K562 (cell line): ENCODE measurements around the gene CORO6. TPM values are rescaled to one million over a fixed set of nuclear protein-coding genes. Genes with fewer than 3 reads are reported as not detected.

ENCODE experiments used
- TEAD1 ChIP-seq, 2 experiments: fragments of 450-650 bp in 1 of 2; sonication (generic) in 1 of 2; formaldehyde crosslinking; IDR thresholded peaks; 2 replicates each; pipeline versions ENCODE4 v1.4.0 to v1.8.0; 2020 to 2022; ENCODE audit warnings: mild to moderate bottlenecking in 2 of 2, missing genetic modification reagents in 1 of 2
- ZNF764 ChIP-seq: fragments of 250-450 bp; sonication (Bioruptor Pico); IDR thresholded peaks from 2 replicates; pipeline ENCODE4 v1.4.0; 2020; ENCODE audit warnings: low read depth, mild to moderate bottlenecking, moderate library complexity
- polyA plus RNA-seq, 8 experiments: library from polyadenylated mRNA; depleted of rRNA in 4 of 8; stranded (reverse) in 5 of 8; unstranded in 3 of 8; fragments of >200 nt; fragmentation: Nextera tagmentation in 2 of 8; fragmentation: Illumina TruSeq in 1 of 8; extraction: Ambion mirVana in 2 of 8; extraction: Trizol in 1 of 8; gene quantifications; 2 replicates each; pipeline versions ENCODE4 v1.2.1 to v1.2.3, GENCODE V29; 2011 to 2014; ENCODE audit warnings: inconsistent platforms in 1 of 8, missing spikeins in 1 of 8
- total RNA-seq, 7 experiments: library from RNA; depleted of rRNA in 6 of 7; stranded (reverse); fragments of >200 nt in 6 of 7; fragmentation: Illumina TruSeq in 2 of 7; extraction: Trizol in 2 of 7; gene quantifications; 2 replicates each; pipeline versions ENCODE4 v1.2.1 to v1.2.3, GENCODE V29; 2011 to 2021; ENCODE audit warnings: low replicate concordance in 1 of 7
- TF ChIP-seq, protein P1 (sequence below): fragments of 450-650 bp; formaldehyde crosslinking; IDR thresholded peaks from 2 replicates; pipeline ENCODE4 v1.4.0; 2020; ENCODE audit warnings: mild to moderate bottlenecking, moderate library complexity
- TF ChIP-seq, protein P2 (sequence below): sonication (generic); formaldehyde crosslinking; IDR thresholded peaks from 2 replicates; pipeline ENCODE4 v1.8.1; 2023; ENCODE audit warnings: mild to moderate bottlenecking, missing genetic modification reagents
- TF ChIP-seq, protein P3 (sequence below), 2 experiments: fragments of 250-450 bp in 1 of 2; fragments of 450-650 bp in 1 of 2; sonication (Bioruptor Pico) in 1 of 2; IDR thresholded peaks; 2 replicates each; pipeline versions ENCODE4 v1.6.1 to v1.8.0; 2016 to 2021; ENCODE audit warnings: mild to moderate bottlenecking in 2 of 2, moderate library complexity in 2 of 2, missing compliant biosample characterization in 1 of 2, missing genetic modification characterization in 1 of 2

CORO6 gene
- total and polyA plus RNA-seq, 9 of the 15 experiments (the other 6 are each of a cell fraction or from before 2014, with no cell fraction given): 0.04 to 11.9 (median 2.4) TPM

DNA sequence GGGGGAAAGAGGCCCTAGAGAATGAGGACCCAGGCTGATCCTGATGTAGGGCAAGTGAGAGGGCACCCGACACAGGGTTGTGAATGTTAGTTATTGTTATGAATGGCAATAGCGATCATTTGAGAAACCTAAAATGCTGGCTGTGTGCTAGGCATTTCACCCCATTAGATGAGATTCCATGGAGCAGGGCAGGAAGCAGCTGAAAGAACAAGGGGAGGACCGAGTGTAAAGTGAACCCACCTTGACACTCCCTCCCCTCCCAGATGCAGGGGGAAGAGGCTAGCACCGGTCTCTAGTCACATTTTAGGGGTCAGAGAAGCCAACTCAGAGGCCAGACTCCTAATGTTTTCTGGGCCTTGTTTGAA is 553 bp upstream of the CORO6 start (continued):
- TF ChIP-seq TEAD1 (CRISPR knock-in tag; IDR thresholded peaks at IDR 0.05) (0 out of 4 replicates have a peak, but pooled peaks of 1 of the 2 experiments have one; percentile 10), ZNF764 (CRISPR knock-in tag) (no peak)
- TF ChIP-seq, protein P1, sequence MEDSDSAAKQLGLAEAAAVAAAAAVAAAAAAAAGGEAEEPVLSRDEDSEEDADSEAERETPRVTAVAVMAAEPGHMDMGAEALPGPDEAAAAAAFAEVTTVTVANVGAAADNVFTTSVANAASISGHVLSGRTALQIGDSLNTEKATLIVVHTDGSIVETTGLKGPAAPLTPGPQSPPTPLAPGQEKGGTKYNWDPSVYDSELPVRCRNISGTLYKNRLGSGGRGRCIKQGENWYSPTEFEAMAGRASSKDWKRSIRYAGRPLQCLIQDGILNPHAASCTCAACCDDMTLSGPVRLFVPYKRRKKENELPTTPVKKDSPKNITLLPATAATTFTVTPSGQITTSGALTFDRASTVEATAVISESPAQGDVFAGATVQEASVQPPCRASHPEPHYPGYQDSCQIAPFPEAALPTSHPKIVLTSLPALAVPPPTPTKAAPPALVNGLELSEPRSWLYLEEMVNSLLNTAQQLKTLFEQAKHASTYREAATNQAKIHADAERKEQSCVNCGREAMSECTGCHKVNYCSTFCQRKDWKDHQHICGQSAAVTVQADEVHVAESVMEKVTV: no peak
- TF ChIP-seq, protein P2, sequence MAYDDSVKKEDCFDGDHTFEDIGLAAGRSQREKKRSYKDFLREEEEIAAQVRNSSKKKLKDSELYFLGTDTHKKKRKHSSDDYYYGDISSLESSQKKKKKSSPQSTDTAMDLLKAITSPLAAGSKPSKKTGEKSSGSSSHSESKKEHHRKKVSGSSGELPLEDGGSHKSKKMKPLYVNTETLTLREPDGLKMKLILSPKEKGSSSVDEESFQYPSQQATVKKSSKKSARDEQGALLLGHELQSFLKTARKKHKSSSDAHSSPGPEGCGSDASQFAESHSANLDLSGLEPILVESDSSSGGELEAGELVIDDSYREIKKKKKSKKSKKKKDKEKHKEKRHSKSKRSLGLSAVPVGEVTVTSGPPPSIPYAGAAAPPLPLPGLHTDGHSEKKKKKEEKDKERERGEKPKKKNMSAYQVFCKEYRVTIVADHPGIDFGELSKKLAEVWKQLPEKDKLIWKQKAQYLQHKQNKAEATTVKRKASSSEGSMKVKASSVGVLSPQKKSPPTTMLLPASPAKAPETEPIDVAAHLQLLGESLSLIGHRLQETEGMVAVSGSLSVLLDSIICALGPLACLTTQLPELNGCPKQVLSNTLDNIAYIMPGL (CRISPR knock-in tag): 0 out of 2 replicates have a peak, but pooled peaks have one; percentile 45
- TF ChIP-seq, protein P3, sequence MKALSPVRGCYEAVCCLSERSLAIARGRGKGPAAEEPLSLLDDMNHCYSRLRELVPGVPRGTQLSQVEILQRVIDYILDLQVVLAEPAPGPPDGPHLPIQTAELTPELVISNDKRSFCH (CRISPR knock-in tag; IDR thresholded peaks at IDR 0.05): no peak
- TF ChIP-seq, protein P3 (tag; IDR thresholded peaks at IDR 0.05): no peak
